ENCODE results near the gene FBXL16.

Gene FBXL16

DNA sequence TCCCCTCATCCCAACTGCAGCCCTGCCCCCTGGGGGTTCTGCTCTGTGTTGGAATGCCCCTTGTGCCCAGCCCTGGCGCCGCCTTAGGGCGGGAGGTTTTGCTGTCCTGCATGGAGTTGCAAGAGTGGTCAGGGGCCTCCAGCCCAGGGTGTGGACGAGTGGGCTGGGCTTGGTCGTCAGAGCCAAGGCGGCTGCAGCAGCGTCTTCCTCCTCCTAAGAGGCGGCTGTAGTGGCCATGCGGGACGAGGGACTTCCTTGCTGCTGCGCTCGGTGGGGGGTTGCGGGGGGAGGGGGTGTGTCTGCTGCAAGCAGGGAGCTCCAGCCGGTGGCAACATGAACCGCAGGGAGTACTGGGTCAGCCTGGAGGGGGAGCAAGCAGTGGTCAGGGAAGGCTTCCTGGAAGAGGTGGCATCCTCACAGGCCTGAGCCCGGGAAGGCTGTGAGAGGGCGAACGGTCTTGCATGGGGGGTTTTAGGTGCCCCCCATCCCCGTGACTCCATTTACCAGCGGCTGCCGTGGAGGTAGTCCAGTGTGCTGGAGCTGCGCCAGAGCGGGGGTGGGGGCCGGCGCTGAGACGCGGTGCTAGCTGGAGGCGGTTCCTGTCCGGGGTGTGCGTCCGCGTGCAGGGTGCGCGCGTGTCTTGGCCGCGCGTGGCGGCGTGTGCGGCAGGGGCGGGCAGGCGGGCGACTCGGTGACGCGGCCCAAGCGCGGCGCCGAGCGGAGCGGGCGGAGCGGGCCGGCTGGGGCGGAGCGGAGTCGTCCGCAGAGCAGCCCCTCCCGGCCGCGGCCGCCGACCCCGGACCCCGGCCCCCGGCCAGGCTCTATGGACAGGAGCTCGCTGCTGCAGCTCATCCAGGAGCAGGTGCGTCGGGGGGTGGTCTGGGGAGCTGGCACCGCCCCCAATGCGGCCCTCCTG lies 30.4 kb downstream of the FBXL16 start, which contains the start of gene RHBDL1:
TSS of gene RHBDL1 (plus strand) at position 704 of the 916 bp plus-strand sequence. CDS start at position 824, 120 bp downstream.
- DNase-seq: no peak

- DNase-seq: no peak
These were observed 31.3 kb downstream of the FBXL16 start for GRCh38 chr16:674214-674881.

DNA sequence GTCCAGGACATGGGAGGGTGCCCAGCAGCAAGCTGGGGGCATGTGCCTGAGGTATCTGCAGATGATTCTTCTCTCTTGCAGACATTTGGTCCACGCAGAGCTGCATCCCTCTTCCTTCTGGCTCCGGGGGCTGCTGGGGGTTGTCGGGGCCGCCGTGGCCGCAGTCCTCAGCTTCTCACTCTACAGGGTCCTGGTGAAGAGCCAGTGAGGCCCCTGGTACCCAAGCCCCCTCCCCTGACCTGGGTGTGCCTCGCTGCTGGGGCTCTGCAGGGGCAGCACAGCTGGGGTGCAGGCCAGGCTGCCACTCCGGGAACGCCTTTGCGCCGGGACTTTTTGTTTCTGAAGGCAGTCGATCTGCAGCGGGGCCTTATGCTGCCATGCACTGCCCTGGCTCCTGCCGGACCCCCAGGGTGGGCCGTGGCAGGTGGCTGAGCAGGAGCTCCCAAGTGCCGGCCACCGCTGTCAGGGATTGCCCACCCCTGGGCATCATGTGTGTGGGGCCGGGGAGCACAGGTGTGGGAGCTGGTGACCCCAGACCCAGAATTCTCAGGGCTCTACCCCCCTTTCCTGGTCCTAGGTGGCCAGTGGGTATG lies 32.1 kb downstream of the FBXL16 start:
- DNase-seq: no peak

GRCh38 chr16:672851-673250 lies 32.8 kb downstream of the FBXL16 start:
- DNase-seq: no peak

DNA sequence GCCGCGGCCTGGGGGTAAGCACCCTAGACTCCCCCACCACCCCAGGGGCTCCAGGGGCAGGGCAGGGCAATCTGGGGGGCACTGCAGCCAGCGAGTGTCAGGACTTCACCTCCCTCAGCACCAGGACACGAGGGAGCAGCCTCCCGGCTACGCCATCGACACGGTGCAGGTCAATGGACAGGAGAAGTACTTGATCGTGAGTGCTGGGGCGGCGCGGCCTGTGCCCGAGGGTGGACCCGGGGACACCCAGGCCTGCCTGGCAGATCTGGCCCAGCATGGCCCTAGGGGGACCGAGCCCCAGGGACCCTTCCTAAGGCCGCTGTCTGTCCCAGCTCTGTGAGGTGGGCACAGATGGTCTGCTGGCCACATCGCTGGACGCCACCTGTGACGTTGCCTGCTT lies 33.2 kb downstream of the FBXL16 start:
- DNase-seq: no peak

- no peak for DNase-seq
These were observed 34.1 kb downstream of the FBXL16 start for GRCh38 chr16:671353-672131.

DNA sequence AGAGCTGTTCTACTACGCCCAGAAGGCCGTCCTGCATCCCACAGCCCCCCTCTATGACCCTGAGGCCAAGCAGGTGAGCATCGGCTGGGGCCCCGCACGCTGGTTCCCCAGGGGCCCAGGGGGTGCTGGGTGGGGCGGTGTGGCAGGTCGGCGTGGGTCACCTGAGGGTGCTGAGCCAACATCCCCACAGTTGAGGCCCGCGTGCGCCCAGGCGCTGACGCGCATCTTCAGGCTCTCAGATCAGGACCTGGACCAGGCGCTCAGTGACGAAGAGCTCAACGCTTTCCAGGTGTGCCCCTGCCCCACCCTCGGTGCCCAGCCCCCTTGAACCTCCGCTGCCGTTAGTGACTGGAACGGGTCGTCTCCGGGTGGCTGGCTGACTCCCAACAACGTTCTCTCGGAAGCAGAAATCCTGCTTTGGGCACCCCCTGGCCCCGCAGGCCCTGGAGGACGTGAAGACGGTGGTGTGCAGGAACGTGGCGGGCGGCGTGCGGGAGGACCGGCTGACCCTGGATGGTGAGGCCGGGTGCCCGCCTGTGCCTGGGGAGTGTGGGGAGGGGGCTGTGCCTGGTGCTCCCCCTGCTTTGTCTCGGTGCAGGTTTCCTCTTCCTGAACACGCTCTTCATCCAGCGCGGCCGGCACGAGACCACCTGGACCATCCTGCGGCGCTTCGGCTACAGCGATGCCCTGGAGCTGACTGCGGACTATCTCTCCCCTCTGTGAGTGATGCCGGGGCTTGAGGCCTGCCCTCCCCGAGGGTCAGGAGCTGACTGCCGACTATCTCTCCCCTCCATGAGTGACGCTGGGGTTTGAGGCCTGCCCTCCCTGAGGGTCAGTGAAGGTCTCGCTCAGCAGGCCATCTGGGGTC lies 34.9 kb downstream of the FBXL16 start:
- DNase-seq: no peak

DNA sequence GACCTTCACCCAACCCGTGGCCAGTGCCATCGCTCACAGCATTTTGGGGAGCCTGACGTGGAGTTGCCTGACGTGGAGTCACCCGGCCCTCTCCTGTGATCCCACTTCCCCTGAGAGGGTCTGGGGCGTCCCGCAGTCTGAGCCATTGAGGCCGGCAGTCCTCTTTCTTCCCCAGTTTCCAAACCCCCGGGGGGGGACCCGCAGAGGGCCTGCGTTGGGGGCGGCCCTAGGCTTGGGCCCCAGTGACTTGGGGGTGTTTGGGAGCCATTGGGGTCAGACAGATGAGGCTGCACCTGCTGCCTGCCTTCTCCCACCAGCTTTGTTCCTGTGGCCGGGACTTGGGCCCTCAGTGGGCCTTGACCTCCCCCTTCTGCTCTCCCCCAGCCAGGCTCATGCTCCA lies 35.9 kb downstream of the FBXL16 start:
- DNase-seq: no peak

DNA sequence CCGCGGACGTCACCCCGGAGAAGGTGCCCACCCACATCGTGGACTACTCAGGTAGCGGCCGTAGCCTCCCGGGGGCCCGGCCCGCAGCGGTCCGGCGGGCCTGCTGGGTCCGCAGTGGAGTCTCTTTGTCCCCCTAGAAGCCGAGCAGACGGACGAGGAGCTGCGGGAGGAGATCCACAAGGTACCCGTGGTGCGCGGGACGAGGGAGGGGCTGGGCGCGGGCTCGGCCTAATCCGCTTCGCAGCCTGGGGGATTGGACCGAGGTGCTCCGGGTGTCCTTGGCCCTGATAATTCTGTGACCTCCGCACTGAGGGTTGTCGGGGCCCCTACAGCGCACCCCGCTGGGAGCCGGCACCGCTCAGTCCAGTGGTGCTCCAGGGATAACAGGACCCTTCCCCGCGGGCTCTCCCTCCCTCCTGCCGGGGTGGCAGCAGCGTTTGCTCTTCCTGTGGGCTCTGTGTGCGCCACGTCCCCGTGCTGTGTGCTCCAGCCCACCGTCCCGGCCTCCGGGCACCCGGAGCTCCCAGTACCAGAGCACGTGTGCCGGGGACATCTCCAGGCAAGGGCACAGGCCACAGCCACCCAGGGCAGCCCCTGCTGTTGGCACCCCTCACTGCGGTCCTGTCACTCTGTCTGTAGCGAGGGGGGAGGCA lies 37.0 kb downstream of the FBXL16 start:
- no peak for DNase-seq

- peak; percentile 84 for DNase-seq
These were observed 37.7 kb downstream of the FBXL16 start, which contains the start of gene RHOT2 for GRCh38 chr16:667780-668518. Gene RHOT2 (plus strand): TSS chr16:668132. CDS start chr16:668200, 68 bp downstream.

DNA sequence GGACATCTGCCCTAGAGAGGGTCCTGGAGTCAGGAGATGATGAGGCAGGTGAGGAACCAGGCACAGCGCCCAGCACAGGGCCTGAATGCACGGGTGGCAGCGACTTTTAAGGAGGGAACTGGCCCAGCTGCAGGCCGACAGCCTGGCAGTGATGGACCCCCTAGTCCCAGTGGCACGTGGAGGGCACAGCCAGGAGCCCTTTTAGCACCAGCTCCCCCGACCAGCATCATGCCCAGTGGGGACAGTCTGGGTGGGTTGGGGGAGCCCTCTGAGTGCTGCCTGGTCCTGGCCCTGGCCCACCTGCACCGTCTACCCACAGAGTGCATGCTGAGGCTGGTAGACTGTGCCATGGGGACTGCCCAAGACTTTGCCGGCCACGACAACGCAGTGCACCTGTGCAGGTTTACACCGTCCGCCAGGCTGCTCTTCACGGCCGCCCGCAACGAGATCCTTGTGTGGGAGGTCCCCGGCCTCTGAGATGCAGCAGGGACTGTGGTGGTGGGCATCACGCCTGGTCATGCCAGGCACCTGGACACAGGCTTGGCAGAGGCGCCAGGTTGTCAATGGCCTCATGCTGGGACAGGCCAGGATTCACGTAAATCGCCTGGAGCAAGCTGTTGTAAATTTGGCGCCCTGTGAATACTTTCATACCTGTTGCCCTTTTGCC lies 38.4 kb downstream of the FBXL16 start:
- no peak for DNase-seq

DNA sequence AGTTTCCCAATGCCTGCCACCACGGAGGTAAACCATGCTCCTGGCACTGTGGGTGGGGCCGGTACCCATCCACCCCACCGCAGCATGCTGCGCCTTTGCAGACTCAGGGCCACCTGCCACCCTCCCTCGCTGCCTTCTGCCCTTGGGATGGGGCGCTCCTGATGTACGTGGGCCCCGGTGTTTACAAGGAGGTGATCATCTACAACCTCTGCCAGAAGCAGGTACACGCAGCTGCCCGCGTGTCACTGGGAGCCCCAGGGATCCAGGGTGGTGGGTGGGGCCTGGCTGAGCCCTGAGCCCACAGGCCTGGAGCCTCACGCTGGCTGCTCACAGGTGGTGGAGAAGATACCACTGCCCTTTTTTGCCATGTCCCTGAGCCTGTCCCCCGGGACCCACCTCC lies 39.0 kb downstream of the FBXL16 start:
- DNase-seq: no peak

- DNase-seq: no peak
These were observed 43.0 kb downstream of the FBXL16 start for GRCh38 chr16:662597-662996.

GRCh38 chr16:662095-662494 lies 43.5 kb downstream of the FBXL16 start:
- DNase-seq: no peak

GRCh38 chr16:661184-661821 lies 44.3 kb downstream of the FBXL16 start:
- no peak for DNase-seq

DNA sequence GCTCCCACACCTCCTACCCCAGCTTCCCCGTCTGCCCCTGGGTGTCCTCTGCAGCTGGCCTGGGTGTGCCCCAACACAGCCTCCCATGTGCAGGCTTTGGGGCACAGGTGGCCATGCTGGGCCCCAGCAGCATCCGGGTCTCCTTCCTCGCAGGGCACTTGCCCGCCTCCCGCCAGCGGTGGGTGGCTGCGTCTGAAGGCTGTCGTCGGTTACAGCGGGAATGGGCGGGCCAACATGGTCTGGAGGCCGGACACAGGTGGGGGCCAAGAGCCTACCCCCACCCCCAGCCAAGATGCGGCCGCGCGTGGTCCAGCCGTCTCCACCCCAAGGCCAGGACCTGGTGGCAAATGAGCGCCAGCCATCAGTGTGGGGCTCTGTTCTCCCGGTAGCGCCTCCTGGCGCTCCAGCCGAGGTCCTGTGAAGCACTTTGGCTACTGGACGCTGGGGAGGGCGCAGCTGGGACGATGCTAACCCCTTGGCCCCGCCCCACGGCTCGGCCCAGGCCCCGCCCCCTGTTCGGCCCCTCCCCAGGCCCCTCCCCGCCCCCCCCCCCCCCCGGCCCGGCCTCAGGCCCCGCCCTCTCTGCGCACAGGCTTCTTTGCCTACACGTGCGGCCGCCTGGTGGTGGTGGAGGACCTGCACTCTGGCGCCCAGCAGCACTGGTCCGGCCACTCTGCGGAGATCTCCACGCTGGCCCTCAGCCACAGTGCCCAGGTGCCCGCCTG lies 45.0 kb downstream of the FBXL16 start:
- DNase-seq: peak; percentile 36

- no peak for DNase-seq
These were observed 45.5 kb downstream of the FBXL16 start for GRCh38 chr16:660132-660458.

DNA sequence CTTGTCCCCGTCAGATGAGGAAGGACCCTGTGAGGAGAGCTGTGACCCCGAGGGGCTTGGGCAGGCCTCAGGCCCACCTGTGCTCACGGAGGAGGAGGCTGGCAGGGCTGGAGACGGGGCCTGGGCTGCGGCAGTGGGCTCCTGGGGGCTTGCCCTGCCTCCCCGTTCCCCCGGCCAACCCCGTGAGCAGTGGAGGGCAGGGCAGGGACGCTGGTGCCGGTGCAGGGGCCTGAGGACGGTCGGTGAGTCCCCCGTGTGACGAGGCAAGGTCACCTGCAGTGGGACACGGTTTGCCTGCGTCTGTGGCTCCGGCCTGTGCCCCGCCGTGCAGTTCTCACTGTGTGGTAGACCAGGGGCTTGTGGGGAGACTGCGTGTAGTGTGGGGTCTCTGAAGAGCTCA lies 46.0 kb downstream of the FBXL16 start:
- no peak for DNase-seq

Measured in central memory CD4-positive, alpha-beta T cell (primary cell).